Activated CD4-positive, alpha-beta T cell treated with anti-CD3 and anti-CD28 coated beads, Interleukin-2, amount 10 ng/mL, durations not matched to agents 7 days and 5 days (primary cell): ENCODE measurements around the gene TBC1D21. TPM values are rescaled to one million over a fixed set of nuclear protein-coding genes. Genes with fewer than 3 reads are reported as not detected.

Experiments used
- CTCF ChIA-PET: fragments of 350-600 bp; sonication (Branson Sonifier 250); formaldehyde crosslinking; loops from one replicate; lab custom pipeline; 2021; ENCODE audit warnings: antibody characterized with exemption; lab: Charles Lee
- POLR2A ChIA-PET: fragments of 350-600 bp; sonication (Branson Sonifier 250); formaldehyde crosslinking; loops from one replicate; lab custom pipeline; 2021; ENCODE audit warnings: antibody characterized with exemption; lab: Charles Lee
- DNase-seq: peaks from one replicate; pipeline ENCODE4 v3.0.0-alpha.2; 2020
- H3K27ac Mint-ChIP-seq: one replicate; pipeline ENCODE4 v1.8.0; 2021; ENCODE audit warnings: mild to moderate bottlenecking, moderate library complexity, mixed read lengths
- H3K27me3 Mint-ChIP-seq: one replicate; pipeline ENCODE4 v1.8.0; 2021; ENCODE audit warnings: mixed read lengths
- H3K36me3 Mint-ChIP-seq: one replicate; pipeline ENCODE4 v1.8.0; 2021; ENCODE audit warnings: low read depth, mixed read lengths
- H3K4me1 Mint-ChIP-seq: one replicate; pipeline ENCODE4 v1.8.0; 2021; ENCODE audit warnings: mixed read lengths
- H3K4me3 Mint-ChIP-seq: one replicate; pipeline ENCODE4 v1.8.0; 2021; ENCODE audit warnings: mild to moderate bottlenecking, moderate library complexity, mixed read lengths
- H3K9me3 Mint-ChIP-seq: one replicate; pipeline ENCODE4 v1.8.0; 2021; ENCODE audit warnings: mixed read lengths
- total RNA-seq, 2 experiments: library from RNA; stranded (reverse); gene quantifications; one replicate each; pipeline ENCODE4 v1.2.3, GENCODE V29; 2021

Gene TBC1D21
- total RNA-seq, 2 experiments from 2014 or later: not detected

GRCh38 chr15:73885954-73886700 is 12.8 kb downstream of the TBC1D21 start:
- Mint-ChIP-seq H3K4me3 (no peak overlapping the region), H3K27ac (no peak overlapping the region), H3K27me3 (peaks cover 13% of the 10 kb centered on the region), H3K4me1 (no peaks in the 10 kb centered on the region), H3K9me3 (no peaks in the 10 kb centered on the region), H3K36me3 (no peaks in the 10 kb centered on the region)
- POLR2A ChIA-PET: no interaction called here
- CTCF ChIA-PET: no interaction called here
- no peak for DNase-seq

GRCh38 chr15:73886717-73887345 is 13.5 kb downstream of the TBC1D21 start:
- POLR2A ChIA-PET: no interaction called here
- no peaks in the 10 kb centered on the region for H3K4me1 Mint-ChIP-seq
- no peak overlapping the region for H3K27ac Mint-ChIP-seq
- CTCF ChIA-PET: no interaction called here
- no peak for DNase-seq
- no peak overlapping the region for H3K4me3 Mint-ChIP-seq
- H3K9me3 Mint-ChIP-seq: no peaks in the 10 kb centered on the region
- H3K36me3 Mint-ChIP-seq: no peaks in the 10 kb centered on the region
- H3K27me3 Mint-ChIP-seq: peaks cover 14% of the 10 kb centered on the region

GRCh38 chr15:73887481-73887880 is 14.1 kb downstream of the TBC1D21 start:
- Mint-ChIP-seq H3K9me3 (no peaks in the 10 kb centered on the region), H3K27me3 (peaks cover 14% of the 10 kb centered on the region), H3K27ac (no peak overlapping the region), H3K4me3 (no peak overlapping the region), H3K36me3 (no peaks in the 10 kb centered on the region), H3K4me1 (no peaks in the 10 kb centered on the region)
- CTCF ChIA-PET: interaction anchor here (0.8 to 1.0 kb wide), 2 partner anchors 10 to 16 kb away, joined by 3 to 4 read pairs; no protein-coding TSS in a partner anchor
- no peak for DNase-seq
- POLR2A ChIA-PET: no interaction called here

GRCh38 chr15:73888224-73889041 is 15.1 kb downstream of the TBC1D21 start:
- no peak overlapping the region for H3K27ac Mint-ChIP-seq
- no peaks in the 10 kb centered on the region for H3K4me1 Mint-ChIP-seq
- no peak overlapping the region for H3K4me3 Mint-ChIP-seq
- no peak for DNase-seq
- peaks cover 14% of the 10 kb centered on the region for H3K27me3 Mint-ChIP-seq
- CTCF ChIA-PET: interaction anchor here (0.8 to 1.0 kb wide), 2 partner anchors 9 to 15 kb away, joined by 3 to 4 read pairs; no protein-coding TSS in a partner anchor
- H3K9me3 Mint-ChIP-seq: peaks cover 4% of the 10 kb centered on the region
- POLR2A ChIA-PET: no interaction called here
- no peaks in the 10 kb centered on the region for H3K36me3 Mint-ChIP-seq

GRCh38 chr15:73889053-73889761 is 15.8 kb downstream of the TBC1D21 start:
- Mint-ChIP-seq H3K9me3 (peaks cover 4% of the 10 kb centered on the region), H3K4me3 (no peak overlapping the region), H3K4me1 (no peaks in the 10 kb centered on the region), H3K36me3 (no peaks in the 10 kb centered on the region), H3K27ac (no peak overlapping the region), H3K27me3 (peaks cover 14% of the 10 kb centered on the region)
- POLR2A ChIA-PET: no interaction called here
- DNase-seq: no peak
- CTCF ChIA-PET: no interaction called here

- POLR2A ChIA-PET: no interaction called here
- DNase-seq: no peak
- Mint-ChIP-seq H3K9me3 (peaks cover 4% of the 10 kb centered on the region), H3K27ac (no peak overlapping the region), H3K36me3 (no peaks in the 10 kb centered on the region), H3K4me3 (no peak overlapping the region), H3K27me3 (peaks cover 14% of the 10 kb centered on the region), H3K4me1 (no peaks in the 10 kb centered on the region)
- CTCF ChIA-PET: interaction anchor here (0.6 kb wide), 1 partner anchor 38 kb away, joined by 4 read pairs; no protein-coding TSS in a partner anchor
These were observed 16.4 kb downstream of the TBC1D21 start for GRCh38 chr15:73889762-73890124.

GRCh38 chr15:73891328-73892315 is 18.3 kb downstream of the TBC1D21 start:
- Mint-ChIP-seq H3K4me3 (no peak overlapping the region), H3K27me3 (peaks cover 16% of the 10 kb centered on the region), H3K4me1 (no peaks in the 10 kb centered on the region), H3K36me3 (no peaks in the 10 kb centered on the region), H3K9me3 (peaks cover 4% of the 10 kb centered on the region), H3K27ac (no peak overlapping the region)
- ChIA-PET POLR2A (no interaction called here), CTCF (no interaction called here)
- DNase-seq: no peak

- Mint-ChIP-seq H3K36me3 (no peaks in the 10 kb centered on the region), H3K4me1 (peaks cover 6% of the 10 kb centered on the region), H3K27me3 (peaks cover 16% of the 10 kb centered on the region), H3K4me3 (no peak overlapping the region), H3K9me3 (peaks cover 4% of the 10 kb centered on the region), H3K27ac (no peak overlapping the region)
- DNase-seq: no peak
- ChIA-PET POLR2A (no interaction called here), CTCF (interaction anchor here (2.2 kb wide), 1 partner anchor 80 kb away, joined by 7 read pairs; no protein-coding TSS in a partner anchor)
These were observed 19.3 kb downstream of the TBC1D21 start for GRCh38 chr15:73892446-73893226.

- Mint-ChIP-seq H3K27ac (no peak overlapping the region), H3K36me3 (no peaks in the 10 kb centered on the region), H3K4me3 (no peak overlapping the region), H3K27me3 (peaks cover 16% of the 10 kb centered on the region), H3K4me1 (peaks cover 6% of the 10 kb centered on the region), H3K9me3 (peaks cover 4% of the 10 kb centered on the region)
- ChIA-PET CTCF (interaction anchor here (0.7 to 2.2 kb wide), 10 partner anchors 12 to 78 kb away, joined by 3 to 7 read pairs (median 3); no protein-coding TSS in a partner anchor), POLR2A (no interaction called here)
- no peak for DNase-seq
These were observed 20.9 kb downstream of the TBC1D21 start for GRCh38 chr15:73894133-73894814.

- Mint-ChIP-seq H3K27me3 (peaks cover 2% of the 10 kb centered on the region), H3K27ac (no peak overlapping the region), H3K36me3 (no peaks in the 10 kb centered on the region), H3K4me3 (no peak overlapping the region), H3K4me1 (peaks cover 6% of the 10 kb centered on the region), H3K9me3 (peaks cover 3% of the 10 kb centered on the region)
- DNase-seq: peak; percentile 75
- ChIA-PET CTCF (interaction anchor here (0.6 to 3.1 kb wide), 10 partner anchors 10 to 97 kb away, joined by 3 to 26 read pairs (median 4); partner anchors contain the start of genes PML and TBC1D21), POLR2A (interaction anchor here (0.7 kb wide), 1 partner anchor 11 kb away, joined by 3 read pairs; no protein-coding TSS in a partner anchor)
These were observed 24.3 kb downstream of the TBC1D21 start for GRCh38 chr15:73897441-73898261.
